ENCODE data around the gene DKC1.

DKC1 gene

DNA sequence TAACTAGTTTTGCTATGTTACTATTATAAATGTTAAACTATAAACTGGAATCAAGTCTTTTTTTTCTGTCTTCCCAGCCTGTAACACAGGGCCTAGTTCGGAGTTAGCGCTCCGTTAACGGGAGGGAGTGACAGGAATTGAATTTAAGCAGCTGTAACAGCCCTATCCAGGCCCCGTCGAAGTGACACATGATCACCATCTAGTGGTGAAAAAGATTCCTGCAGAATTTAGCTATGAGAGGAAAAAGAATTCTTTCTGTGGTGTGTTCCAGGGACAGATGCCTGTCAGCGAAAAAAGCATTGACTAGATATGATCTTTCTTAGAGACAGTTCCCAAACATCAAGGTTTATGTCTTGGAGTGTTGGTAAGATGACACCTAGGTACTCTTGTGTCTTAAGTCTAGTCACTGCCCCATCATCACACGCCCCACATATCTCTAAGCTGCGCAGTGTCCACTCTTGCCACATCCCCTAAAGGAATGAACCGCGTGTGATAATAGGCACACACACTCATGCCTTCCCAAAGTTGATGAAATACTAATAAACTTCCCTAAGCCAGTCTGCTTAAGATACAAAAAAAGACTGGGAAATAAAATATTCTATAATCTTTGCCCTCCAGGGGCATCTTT lies 13.8 kb upstream of the DKC1 start:
- peak overlapping the region; percentile 22 for H3K4me3 ChIP-seq (replicated peaks; ENCODE audit: low read depth, low read length)
- peak; percentile 67 for DNase-seq (ENCODE audit: low read depth)

DNA sequence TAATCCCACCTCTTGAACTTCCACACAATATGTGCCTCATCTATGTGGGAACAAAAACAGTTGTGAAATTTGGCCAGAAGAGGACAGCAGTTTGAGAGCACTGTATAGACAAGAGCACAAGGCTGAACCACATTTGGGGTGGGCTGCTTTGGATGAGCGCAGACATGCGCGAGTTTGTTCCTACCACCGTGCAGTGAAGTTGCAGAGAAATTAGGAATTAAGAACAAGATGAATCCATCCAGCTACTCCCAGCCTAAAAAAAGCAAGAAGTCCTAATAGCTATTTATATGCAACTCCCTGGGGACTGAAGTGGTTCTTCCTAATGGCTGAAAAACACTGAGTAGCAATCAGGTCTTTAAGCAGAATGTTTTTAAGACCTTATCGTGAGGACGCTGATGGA lies 12.8 kb upstream of the DKC1 start:
- TF ChIP-seq, protein P1, sequence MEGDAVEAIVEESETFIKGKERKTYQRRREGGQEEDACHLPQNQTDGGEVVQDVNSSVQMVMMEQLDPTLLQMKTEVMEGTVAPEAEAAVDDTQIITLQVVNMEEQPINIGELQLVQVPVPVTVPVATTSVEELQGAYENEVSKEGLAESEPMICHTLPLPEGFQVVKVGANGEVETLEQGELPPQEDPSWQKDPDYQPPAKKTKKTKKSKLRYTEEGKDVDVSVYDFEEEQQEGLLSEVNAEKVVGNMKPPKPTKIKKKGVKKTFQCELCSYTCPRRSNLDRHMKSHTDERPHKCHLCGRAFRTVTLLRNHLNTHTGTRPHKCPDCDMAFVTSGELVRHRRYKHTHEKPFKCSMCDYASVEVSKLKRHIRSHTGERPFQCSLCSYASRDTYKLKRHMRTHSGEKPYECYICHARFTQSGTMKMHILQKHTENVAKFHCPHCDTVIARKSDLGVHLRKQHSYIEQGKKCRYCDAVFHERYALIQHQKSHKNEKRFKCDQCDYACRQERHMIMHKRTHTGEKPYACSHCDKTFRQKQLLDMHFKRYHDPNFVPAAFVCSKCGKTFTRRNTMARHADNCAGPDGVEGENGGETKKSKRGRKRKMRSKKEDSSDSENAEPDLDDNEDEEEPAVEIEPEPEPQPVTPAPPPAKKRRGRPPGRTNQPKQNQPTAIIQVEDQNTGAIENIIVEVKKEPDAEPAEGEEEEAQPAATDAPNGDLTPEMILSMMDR (IDR thresholded peaks at IDR 0.05; ENCODE audit: low read length, missing control alignments) = peak; percentile 4
- H3K4me3 ChIP-seq (replicated peaks; ENCODE audit: low read depth, low read length) = peak overlapping the region; percentile 66
- peak; percentile 40 for DNase-seq (ENCODE audit: low read depth)

More for the DNA sequence above, 13.8 kb upstream of the DKC1 start:
- TF ChIP-seq, protein P1 (IDR thresholded peaks at IDR 0.05; ENCODE audit: low read length, missing control alignments) = peak; percentile 61

DNA sequence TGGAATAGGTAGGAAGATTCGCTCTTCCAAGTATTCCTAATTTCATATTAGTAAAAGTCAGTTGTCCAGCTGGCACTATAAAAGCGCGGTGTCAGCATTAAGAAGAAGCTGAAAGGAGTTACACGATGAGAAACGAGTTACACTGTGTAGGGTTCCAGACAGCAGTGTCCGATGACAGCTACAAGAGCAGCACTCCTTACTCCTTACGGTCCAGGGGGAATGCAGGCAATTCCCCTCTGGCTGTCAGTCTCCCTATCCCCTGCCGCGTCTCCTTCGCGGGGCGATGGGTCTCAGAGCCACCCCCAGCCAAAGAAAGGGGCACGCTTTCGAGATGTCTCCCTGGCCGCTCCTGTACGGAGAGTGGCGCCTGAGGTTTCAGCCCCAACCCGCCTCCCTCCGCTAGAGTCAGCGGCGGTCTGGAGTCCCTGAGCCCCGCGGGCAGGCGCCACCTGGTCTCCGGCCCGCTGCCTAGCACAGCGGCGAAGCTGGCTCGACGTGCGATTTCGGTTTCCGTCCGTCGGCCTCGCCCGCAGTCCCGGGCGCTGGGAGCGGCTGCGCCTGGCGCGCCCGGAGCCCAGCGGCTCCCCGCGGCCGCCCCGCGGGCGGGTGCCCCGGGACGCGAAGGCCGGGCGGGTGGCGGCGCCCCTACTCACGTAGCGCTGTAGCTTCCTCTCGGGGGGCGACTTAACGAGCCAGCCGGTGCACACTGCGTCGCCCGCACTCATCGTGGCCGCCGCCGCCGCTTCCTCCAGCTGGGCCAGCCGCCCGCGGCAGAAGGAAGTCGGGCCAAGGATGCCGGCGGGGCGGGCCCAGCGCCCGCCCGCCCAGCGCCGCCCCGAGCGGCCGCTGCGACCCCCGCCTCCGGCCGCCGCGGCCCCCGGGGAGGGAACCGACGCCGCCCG lies 12.1 kb upstream of the DKC1 start, which contains the start of gene GAB3:
Gene GAB3 (minus strand): TSS at position 777 of the 902 bp plus-strand sequence. CDS start 52 bp downstream, at position 725.
- peak; percentile 33 for DNase-seq (ENCODE audit: low read depth)
- TF ChIP-seq, protein P1 (IDR thresholded peaks at IDR 0.05; ENCODE audit: low read length, missing control alignments) = no peak
- H3K4me3 ChIP-seq (replicated peaks; ENCODE audit: low read depth, low read length) = peak within 1 kb of the TSS; percentile 66

DNA sequence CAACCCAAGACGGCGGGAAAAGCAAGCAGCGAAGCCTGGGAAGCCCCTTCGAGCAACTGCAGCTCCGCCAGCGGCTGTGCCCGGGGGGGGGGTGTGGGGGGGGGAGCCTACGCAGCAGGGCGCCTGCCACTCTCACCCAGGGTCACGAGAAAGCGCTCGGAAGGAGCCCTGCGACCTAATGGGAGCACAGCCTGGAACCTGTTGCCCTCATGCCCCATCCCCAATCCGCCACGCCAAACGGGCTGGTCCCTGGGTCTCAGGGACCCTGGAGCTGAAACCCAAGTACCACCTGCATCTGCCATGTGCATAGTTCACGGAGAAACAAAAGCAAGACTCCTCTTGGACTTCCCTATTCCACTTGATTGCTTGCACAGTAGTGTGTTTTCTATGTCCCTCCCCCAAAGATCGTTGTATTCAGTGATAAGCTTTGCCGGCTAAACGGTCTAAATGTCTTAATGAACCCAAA lies 11.4 kb upstream of the DKC1 start:
- H3K4me3 ChIP-seq (replicated peaks; ENCODE audit: low read depth, low read length) = peak overlapping the region; percentile 66
- TF ChIP-seq, protein P1 (IDR thresholded peaks at IDR 0.05; ENCODE audit: low read length, missing control alignments) = no peak
- DNase-seq (ENCODE audit: low read depth) = no peak

DNA sequence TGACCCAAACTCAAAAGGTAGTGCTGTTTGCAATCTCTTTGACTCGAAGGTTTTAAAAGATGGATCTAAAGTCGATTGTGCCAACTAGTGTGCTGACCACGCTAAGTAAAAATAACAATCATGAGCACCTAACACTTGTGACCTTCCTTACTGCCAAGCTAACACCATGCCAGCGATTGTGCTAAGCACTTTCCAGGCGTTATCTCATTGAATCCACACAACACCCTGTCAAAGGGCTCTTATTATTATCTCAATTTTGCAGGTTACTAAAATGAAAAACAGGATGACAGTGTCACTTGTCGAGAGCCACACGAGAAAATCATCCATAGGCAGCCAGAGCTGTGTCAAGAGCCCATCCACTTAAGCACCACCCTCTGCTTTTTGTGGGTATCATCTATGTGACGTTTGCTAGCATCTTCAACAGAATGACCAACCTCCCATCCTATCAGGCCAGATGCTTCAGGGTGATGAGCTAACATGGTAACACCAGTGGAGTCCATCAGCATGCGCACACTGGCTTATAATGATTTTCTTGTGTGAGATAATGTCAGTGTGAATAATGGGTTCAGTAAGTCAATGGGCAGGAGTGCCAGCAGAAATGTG lies 10.9 kb upstream of the DKC1 start:
- DNase-seq (ENCODE audit: low read depth) = no peak
- no peak overlapping the region for H3K4me3 ChIP-seq (replicated peaks; ENCODE audit: low read depth, low read length)
- TF ChIP-seq, protein P1 (IDR thresholded peaks at IDR 0.05; ENCODE audit: low read length, missing control alignments) = no peak

DNA sequence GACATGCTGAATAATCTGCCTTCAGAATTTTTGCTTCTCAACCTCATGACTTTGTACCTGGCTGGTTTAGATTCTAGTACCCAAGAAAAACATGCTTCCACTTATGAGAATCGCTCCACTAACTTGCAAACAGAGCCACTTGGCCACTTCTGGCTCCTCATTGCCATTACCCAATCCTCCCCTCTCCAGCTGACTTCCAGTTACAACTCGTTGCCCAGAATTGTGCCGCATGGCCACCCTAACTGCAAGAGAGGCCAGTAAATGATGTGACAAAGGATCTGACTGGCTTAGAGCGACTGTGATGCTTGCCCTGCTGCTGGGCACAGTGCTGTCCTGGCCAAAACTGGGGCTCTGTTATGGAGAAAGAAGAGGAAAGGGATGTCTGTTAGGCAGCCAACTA lies 4.0 kb upstream of the DKC1 start:
- no peak for DNase-seq (ENCODE audit: low read depth)
- no peak overlapping the region for H3K4me3 ChIP-seq (replicated peaks; ENCODE audit: low read depth, low read length)
- TF ChIP-seq, protein P1 (IDR thresholded peaks at IDR 0.05; ENCODE audit: low read length, missing control alignments) = no peak

All from fibroblast of pulmonary artery (primary cell).